Measurements from ENCODE around the gene GRK1. TPM values are rescaled to one million over a fixed set of nuclear protein-coding genes. Genes with fewer than 3 reads are reported as not detected.

Gene GRK1
- total RNA-seq, 2 donors from 2014 or later: 0.10 TPM; not detected in 1

DNA sequence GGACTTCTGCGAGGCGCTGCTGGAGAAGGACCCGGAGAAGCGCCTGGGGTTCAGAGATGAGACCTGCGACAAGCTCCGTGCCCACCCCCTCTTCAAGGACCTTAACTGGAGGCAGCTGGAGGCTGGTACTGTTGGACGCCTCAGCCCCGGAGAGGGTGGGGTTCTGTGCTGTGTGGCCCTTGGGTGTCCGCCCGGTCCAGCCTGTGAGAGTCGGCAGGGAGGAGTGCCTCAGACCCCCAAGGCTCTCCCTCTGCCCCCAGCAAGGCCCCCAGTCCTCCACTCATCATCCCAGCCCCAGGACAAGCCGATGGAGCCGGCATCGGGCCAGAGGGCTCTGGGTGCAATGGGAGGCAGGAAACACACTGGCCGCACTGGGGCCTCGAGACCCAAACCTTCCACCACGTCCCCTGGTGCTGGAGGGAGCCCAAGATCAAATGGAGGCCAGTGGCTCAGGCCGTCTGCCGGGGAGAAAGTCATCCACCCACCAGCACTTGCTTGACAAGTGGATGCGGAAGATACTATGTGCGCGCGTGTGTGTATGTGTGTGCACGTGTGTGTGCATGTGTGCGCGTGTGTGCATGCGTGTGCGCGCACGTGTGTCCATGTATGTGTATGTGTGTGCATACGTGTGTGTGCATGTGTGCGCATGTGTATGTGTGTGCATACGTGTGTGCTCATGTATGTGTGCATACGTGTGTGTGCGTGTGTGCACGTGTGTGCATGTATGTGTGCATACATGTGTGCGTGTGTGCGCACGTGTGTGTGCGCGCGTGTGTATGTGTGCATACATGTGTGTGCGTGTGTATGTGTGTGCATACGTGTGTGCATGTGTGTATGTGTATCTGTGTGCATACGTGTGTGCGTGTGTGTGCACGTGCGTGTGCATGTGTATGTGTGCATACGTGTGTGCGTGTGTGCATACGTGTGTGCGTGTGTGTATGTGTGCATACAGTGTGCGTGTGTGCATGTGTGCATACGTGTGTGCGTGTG lies 66.2 kb downstream of the GRK1 start:
- no peak for DNase-seq
- no peaks in the 10 kb centered on the region for H3K9me3 ChIP-seq
- no peak overlapping the region for H3K27ac ChIP-seq
- TF ChIP-seq, protein P1, sequence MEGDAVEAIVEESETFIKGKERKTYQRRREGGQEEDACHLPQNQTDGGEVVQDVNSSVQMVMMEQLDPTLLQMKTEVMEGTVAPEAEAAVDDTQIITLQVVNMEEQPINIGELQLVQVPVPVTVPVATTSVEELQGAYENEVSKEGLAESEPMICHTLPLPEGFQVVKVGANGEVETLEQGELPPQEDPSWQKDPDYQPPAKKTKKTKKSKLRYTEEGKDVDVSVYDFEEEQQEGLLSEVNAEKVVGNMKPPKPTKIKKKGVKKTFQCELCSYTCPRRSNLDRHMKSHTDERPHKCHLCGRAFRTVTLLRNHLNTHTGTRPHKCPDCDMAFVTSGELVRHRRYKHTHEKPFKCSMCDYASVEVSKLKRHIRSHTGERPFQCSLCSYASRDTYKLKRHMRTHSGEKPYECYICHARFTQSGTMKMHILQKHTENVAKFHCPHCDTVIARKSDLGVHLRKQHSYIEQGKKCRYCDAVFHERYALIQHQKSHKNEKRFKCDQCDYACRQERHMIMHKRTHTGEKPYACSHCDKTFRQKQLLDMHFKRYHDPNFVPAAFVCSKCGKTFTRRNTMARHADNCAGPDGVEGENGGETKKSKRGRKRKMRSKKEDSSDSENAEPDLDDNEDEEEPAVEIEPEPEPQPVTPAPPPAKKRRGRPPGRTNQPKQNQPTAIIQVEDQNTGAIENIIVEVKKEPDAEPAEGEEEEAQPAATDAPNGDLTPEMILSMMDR (IDR thresholded peaks at IDR 0.05): no peak
- no peaks in the 10 kb centered on the region for H3K4me1 ChIP-seq
- H3K36me3 ChIP-seq: no peaks in the 10 kb centered on the region
- intact Hi-C loops (cut with DNase I): no loop called here
- no peaks in the 10 kb centered on the region for H3K27me3 ChIP-seq
- no peak overlapping the region for H3K4me3 ChIP-seq
- H3K9ac ChIP-seq (ENCODE audit: low read depth in 2 of 2, low read length in 2 of 2): no peak overlapping the region

DNA sequence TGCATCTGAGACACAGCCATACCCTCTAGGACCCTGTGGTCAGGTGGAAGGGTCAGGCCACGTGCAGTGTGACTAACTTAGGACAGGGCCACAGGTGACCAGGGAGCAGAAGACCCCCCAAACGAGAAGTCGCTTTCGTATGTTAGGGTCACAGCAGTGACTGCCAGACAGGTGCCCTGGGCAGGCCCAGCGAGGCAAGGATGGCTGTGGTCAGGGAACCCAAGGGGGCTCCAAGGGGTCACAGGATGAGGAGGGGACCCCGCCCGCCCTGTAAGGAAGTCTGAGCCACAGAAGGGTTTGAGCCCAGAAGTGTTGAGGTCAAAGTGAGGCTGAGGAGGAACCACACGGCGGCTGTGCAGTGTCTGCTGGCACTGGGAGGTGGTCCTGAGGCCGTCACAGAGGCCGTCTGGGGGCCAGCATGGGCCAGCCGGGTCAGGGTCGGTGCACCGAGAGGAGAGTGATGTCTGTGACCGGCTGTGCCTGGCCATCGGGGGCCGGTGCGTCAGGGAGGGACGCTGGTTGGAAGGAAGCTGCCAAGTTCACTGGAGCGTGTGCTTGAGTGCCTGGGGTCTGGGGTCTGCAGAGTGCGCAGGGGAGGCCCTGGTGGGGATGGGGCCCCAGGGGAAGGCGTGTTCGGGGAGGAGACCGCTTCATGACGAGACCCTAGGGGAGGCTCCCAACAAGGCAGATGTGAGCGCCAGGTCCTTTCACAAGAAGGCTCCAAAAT lies 67.2 kb downstream of the GRK1 start:
- Histone ChIP-seq H3K27me3 (no peaks in the 10 kb centered on the region), H3K9me3 (no peaks in the 10 kb centered on the region), H3K4me3 (no peak overlapping the region), H3K9ac (ENCODE audit: low read depth in 2 of 2, low read length in 2 of 2) (no peak overlapping the region), H3K4me1 (no peaks in the 10 kb centered on the region), H3K36me3 (no peaks in the 10 kb centered on the region), H3K27ac (no peak overlapping the region)
- DNase-seq: no peak
- intact Hi-C loops (cut with DNase I): no loop called here
- TF ChIP-seq, protein P1 (IDR thresholded peaks at IDR 0.05): no peak

DNA sequence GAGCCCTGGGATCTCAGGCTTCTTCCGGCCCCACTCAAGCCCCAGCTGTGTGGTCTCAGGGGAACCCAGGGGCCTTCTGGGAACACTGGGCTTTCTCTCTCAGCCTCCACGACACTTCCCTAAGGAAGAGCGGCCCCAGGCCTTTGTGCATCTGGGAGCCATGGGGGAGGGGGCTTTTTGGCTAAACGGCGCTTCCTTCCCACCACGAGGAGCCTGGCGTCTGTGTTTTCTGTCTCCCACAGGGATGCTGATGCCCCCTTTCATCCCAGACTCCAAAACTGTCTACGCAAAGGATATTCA lies 67.8 kb downstream of the GRK1 start:
- intact Hi-C loops (cut with DNase I): no loop called here
- Histone ChIP-seq H3K27ac (no peak overlapping the region), H3K9me3 (no peaks in the 10 kb centered on the region), H3K27me3 (no peaks in the 10 kb centered on the region), H3K4me1 (no peaks in the 10 kb centered on the region), H3K9ac (ENCODE audit: low read depth in 2 of 2, low read length in 2 of 2) (no peak overlapping the region), H3K4me3 (no peak overlapping the region), H3K36me3 (no peaks in the 10 kb centered on the region)
- no peak for DNase-seq
- TF ChIP-seq, protein P1 (IDR thresholded peaks at IDR 0.05): no peak

DNA sequence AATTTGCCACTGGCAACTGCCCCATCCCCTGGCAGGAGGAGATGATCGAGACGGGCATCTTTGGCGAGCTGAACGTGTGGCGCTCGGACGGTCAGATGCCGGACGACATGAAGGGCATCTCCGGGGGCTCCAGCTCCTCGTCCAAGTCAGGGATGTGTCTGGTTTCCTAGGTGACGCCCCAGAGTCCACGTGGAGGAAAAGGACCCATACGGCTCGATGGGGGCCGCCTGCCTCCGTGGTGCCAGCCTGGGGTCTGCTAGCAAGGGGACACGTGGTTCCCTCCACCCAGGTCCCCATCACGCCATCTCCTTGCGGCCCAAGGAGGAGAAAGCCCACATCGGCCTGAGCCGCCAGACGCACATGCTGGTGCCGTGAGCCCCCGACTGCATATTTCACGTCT lies 68.2 kb downstream of the GRK1 start:
- no peak for DNase-seq
- H3K9me3 ChIP-seq: no peaks in the 10 kb centered on the region
- TF ChIP-seq, protein P1 (IDR thresholded peaks at IDR 0.05): no peak

GRCh38 chr13:113735750-113736149 lies 68.7 kb downstream of the GRK1 start:
- H3K9ac ChIP-seq (ENCODE audit: low read depth in 2 of 2, low read length in 2 of 2): no peak overlapping the region
- no peaks in the 10 kb centered on the region for H3K9me3 ChIP-seq
- TF ChIP-seq, protein P1 (IDR thresholded peaks at IDR 0.05): no peak
- no peaks in the 10 kb centered on the region for H3K4me1 ChIP-seq
- DNase-seq: no peak
- H3K27ac ChIP-seq: no peak overlapping the region
- no peaks in the 10 kb centered on the region for H3K36me3 ChIP-seq
- no peak overlapping the region for H3K4me3 ChIP-seq
- intact Hi-C loops (cut with DNase I): no loop called here
- H3K27me3 ChIP-seq: no peaks in the 10 kb centered on the region

More for the DNA sequence above, 68.2 kb downstream of the GRK1 start:
- Histone ChIP-seq H3K27ac (no peak overlapping the region), H3K36me3 (no peaks in the 10 kb centered on the region), H3K4me1 (no peaks in the 10 kb centered on the region), H3K9ac (ENCODE audit: low read depth in 2 of 2, low read length in 2 of 2) (no peak overlapping the region), H3K4me3 (no peak overlapping the region), H3K27me3 (no peaks in the 10 kb centered on the region)
- intact Hi-C loops (cut with DNase I): no loop called here
